Spinal cord (tissue), 10 donors: ENCODE data around the gene PERP. TPM values are rescaled to one million over a fixed set of nuclear protein-coding genes. Genes with fewer than 3 reads are reported as not detected.

Source experiments
- DNase-seq, 6 donors: peaks; one replicate each; pipeline versions ENCODE4 v3.0.0 to v3.0.0-alpha.2; 2013 to 2015; ENCODE audit warnings: low spot score in 6 of 6, low read depth in 4 of 6
- H3K27ac ChIP-seq: one replicate; pipeline ENCODE4 v1.5.1; 2013; ENCODE audit warnings: low read depth, low read length, control low read depth
- H3K27me3 ChIP-seq: one replicate; pipeline ENCODE4 v1.6.1; 2013; ENCODE audit warnings: low read length; ENCODE audit not compliant: control insufficient read depth, insufficient read depth
- H3K36me3 ChIP-seq: one replicate; pipeline ENCODE4 v1.6.1; 2013; ENCODE audit warnings: low read length; ENCODE audit not compliant: control insufficient read depth, insufficient read depth
- H3K4me1 ChIP-seq: one replicate; pipeline ENCODE4 v1.6.1; 2013; ENCODE audit warnings: low read length; ENCODE audit not compliant: control insufficient read depth, insufficient read depth
- H3K4me3 ChIP-seq: one replicate; pipeline ENCODE4 v1.5.1; 2013; ENCODE audit warnings: low read depth, low read length, control low read depth
- H3K9me3 ChIP-seq: one replicate; pipeline ENCODE4 v1.6.1; 2013; ENCODE audit warnings: low read length; ENCODE audit not compliant: control insufficient read depth, insufficient read depth
- WGBS: methylation state at CpG from one replicate; pipeline ENCODE4 v1.1.5; 2013; ENCODE audit warnings: missing lambda C conversion rate; ENCODE audit not compliant: insufficient coverage; 5-methylcytosine and 5-hydroxymethylcytosine counted together
- polyA plus RNA-seq, 2 donors: library from polyadenylated mRNA; unstranded; fragments of 120-200 nt; gene quantifications; one replicate each; pipeline ENCODE4 v1.2.1, GENCODE V29; 2013; ENCODE audit not compliant: insufficient read length in 2 of 2
- total RNA-seq, 2 donors: library from RNA; depleted of rRNA in 1 of 2; stranded (reverse); fragments of 120-200 nt in 1 of 2; fragments of >200 nt in 1 of 2; gene quantifications; one replicate each; pipeline versions ENCODE4 v1.2.3 to v1.2.4, GENCODE V29; 2013 to 2014
- donor health status: healthy.

PERP gene
- total and polyA plus RNA-seq, 4 donors: 4.6 to 10.9 (median 6.5) TPM

DNA sequence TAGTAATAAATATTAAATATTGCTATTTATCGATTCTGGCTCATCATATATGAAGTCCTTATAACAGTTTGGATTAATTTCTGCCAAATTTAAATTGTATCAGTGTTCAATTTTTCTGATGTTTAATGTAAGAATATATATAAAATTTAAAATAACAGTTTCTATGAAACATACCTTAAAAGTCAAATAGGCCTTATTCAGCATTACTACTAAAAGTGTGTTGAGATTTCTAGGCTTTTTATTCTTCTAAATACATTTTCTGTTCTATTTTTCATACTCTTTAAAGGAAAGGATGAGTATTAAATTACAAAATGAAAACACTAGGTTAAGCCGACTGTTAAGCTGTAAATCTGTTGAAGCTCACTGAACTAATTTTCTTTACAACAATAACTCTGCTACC, 13.6 kb downstream of the PERP start:
- no peaks in the 10 kb centered on the region for H3K36me3 ChIP-seq
- no peak for DNase-seq
- WGBS: no CpG with 5 or more reads among the region's 2 CpGs

DNA sequence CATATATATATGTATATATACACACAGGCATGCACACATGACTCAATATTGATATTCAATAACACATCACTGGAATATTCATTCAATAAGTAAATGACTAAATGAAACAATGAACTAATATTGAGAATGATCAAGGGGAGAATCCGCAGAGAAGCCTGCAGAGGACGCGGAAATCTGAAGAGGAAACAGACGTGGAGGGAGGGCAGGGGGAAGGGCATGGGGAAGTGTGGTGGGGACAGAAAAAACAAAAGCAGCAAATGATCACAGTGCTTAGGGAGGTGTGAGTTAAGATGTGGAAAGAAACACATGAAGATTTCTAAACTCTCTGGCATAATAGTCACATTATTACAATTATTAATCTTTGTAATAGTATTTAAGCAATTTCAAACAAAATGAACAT, 14.5 kb downstream of the PERP start:
- H3K9me3 ChIP-seq: no peaks in the 10 kb centered on the region
- 58% methylated on average over 4 of the region's 4 CpGs for WGBS

More for the DNA sequence above, 13.6 kb downstream of the PERP start:
- Histone ChIP-seq H3K4me1 (no peaks in the 10 kb centered on the region), H3K27me3 (no peaks in the 10 kb centered on the region), H3K27ac (no peak overlapping the region), H3K4me3 (no peak overlapping the region), H3K9me3 (no peaks in the 10 kb centered on the region)

GRCh38 chr6:138089325-138089724, 17.9 kb downstream of the PERP start:
- H3K27me3 ChIP-seq: no peaks in the 10 kb centered on the region
- no peaks in the 10 kb centered on the region for H3K9me3 ChIP-seq
- no peaks in the 10 kb centered on the region for H3K36me3 ChIP-seq
- DNase-seq: no peak
- no peaks in the 10 kb centered on the region for H3K4me1 ChIP-seq
- no peak overlapping the region for H3K4me3 ChIP-seq
- no peak overlapping the region for H3K27ac ChIP-seq

More for the DNA sequence above, 14.5 kb downstream of the PERP start:
- H3K27ac ChIP-seq: no peak overlapping the region
- no peaks in the 10 kb centered on the region for H3K36me3 ChIP-seq
- DNase-seq: no peak
- H3K27me3 ChIP-seq: no peaks in the 10 kb centered on the region
- no peaks in the 10 kb centered on the region for H3K4me1 ChIP-seq
- H3K4me3 ChIP-seq: no peak overlapping the region

DNA sequence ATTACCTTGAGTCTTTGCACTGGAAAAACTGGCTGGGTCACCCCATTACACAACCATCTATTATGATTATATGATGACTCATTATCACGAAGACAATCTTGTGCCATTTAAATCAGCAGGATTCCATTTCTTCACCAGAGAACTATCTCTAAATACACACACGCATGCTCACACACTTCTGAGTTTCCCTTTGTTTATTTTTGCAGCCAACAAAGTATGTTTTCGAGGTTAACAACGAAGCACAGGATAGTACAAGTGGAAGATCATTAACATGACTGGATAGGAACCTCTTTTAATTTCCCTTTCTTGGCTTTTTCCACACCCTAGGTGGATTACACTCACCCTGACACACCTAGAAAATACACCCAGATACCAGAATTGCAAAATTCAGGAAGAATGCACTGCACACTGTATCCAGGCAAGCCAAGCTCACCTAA, 18.9 kb downstream of the PERP start:
- no peak for DNase-seq
- Histone ChIP-seq H3K9me3 (no peaks in the 10 kb centered on the region), H3K27ac (no peak overlapping the region), H3K4me3 (no peak overlapping the region), H3K4me1 (no peaks in the 10 kb centered on the region), H3K36me3 (no peaks in the 10 kb centered on the region), H3K27me3 (no peaks in the 10 kb centered on the region)
- WGBS: 50% methylated on average over 3 of the region's 4 CpGs

DNA sequence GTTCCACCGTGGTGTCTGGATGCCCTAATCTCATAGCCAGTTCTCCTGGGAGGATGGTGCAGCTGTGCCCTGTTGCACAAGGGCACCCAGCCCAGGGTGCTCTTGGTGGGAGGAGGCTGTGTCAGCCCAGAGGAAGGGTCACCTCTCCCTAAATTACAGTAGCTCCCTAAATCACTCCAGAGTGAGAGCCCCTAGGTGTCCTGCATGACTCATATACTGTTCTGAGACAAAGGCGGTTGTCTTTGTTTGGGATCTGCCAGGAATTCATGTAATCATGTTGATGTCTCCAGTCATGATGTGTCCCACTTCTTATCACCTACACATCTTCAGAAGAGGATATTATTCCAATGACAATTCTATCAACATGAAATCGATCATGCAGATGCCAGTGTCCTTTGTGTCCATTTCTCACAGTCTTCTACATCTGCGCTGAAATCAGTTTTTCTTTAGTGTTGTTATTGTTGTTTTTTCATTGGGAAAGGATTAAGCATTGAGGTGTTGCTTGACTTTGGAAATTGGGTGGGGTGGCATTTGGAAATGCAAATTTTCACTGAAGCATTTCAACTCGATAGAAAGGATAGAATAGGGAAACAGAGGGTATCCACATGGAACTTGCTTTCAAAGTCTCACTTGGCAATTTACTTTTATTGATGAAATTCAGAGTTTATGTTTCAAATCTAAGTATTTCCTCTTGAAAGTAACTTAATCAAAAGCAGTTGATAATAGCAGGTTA, 19.5 kb downstream of the PERP start:
- H3K27me3 ChIP-seq: no peaks in the 10 kb centered on the region
- DNase-seq: no peak
- no peak overlapping the region for H3K27ac ChIP-seq
- WGBS: 100% methylated on average over 1 of the region's 5 CpGs
- no peaks in the 10 kb centered on the region for H3K4me1 ChIP-seq
- H3K4me3 ChIP-seq: no peak overlapping the region
- no peaks in the 10 kb centered on the region for H3K36me3 ChIP-seq
- H3K9me3 ChIP-seq: no peaks in the 10 kb centered on the region

DNA sequence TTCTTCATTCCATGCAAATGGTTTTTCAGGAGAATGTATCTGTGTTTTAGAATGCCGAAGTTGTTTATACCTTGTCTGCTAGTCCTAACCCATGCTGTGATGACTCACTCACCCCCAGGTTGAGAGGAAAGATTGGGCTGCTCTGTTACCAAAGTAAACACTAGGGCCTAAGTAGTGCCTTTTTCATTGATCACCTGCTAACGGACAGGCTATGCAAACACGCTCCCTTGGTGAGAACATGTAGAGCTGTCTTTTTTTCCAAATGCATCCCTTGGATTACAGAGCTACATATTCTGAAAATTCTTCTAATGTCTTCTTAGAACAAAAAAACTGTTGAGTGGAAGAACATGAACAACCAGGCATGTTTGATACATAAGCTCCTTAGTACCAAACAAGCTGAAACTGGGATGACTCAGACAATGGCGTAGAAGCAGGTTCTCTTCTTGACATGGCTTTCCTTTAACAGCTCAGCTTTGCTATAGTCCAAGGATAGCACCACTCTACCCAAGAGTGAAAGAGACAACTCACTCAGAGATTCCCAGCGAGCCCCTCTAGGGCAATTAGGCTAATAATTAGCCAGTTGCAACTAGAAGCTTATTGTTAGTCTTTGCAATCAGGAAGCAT, 20.5 kb downstream of the PERP start:
- Histone ChIP-seq H3K27me3 (no peaks in the 10 kb centered on the region), H3K4me1 (no peaks in the 10 kb centered on the region), H3K4me3 (no peak overlapping the region), H3K36me3 (no peaks in the 10 kb centered on the region), H3K27ac (no peak overlapping the region), H3K9me3 (no peaks in the 10 kb centered on the region)
- WGBS: 44% methylated on average over 1 of the region's 5 CpGs
- peak in 1 of 6 donors; percentile 12 for DNase-seq

DNA sequence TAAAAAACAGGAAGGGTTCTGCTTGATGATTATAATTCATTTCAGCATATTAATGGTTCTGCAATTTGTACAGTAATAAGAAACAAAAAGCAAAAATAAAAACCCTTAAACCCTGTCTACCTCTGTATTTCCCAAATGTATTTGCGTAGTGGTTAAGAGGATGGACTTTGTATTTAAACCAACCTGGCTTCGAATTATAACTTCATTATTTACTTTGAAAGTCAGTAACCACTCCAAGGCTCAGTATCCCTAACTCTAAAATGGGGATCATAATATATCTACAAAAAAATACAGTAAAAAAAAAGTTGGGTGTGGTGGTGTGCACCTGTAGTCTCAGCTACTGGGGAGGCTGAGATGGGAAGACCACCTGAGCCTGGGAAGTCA, 21.4 kb downstream of the PERP start:
- no peaks in the 10 kb centered on the region for H3K4me1 ChIP-seq
- H3K9me3 ChIP-seq: no peaks in the 10 kb centered on the region
- no CpG with 5 or more reads among the region's 2 CpGs for WGBS
- H3K4me3 ChIP-seq: no peak overlapping the region
- no peak for DNase-seq
- no peak overlapping the region for H3K27ac ChIP-seq
- H3K27me3 ChIP-seq: no peaks in the 10 kb centered on the region
- H3K36me3 ChIP-seq: no peaks in the 10 kb centered on the region

- peak in 1 of 6 donors; percentile 32 for DNase-seq
- no peak overlapping the region for H3K4me3 ChIP-seq
- peaks cover 4% of the 10 kb centered on the region for H3K9me3 ChIP-seq
- no peak overlapping the region for H3K27ac ChIP-seq
- WGBS: 78% methylated on average over 8 of the region's 10 CpGs
- no peaks in the 10 kb centered on the region for H3K36me3 ChIP-seq
- no peaks in the 10 kb centered on the region for H3K4me1 ChIP-seq
- no peaks in the 10 kb centered on the region for H3K27me3 ChIP-seq
Observed at GRCh38 chr6:138084904-138085838, 22.0 kb downstream of the PERP start.

- H3K27ac ChIP-seq: no peak overlapping the region
- no peak overlapping the region for H3K4me3 ChIP-seq
- 94% methylated on average over 9 of the region's 12 CpGs for WGBS
- no peak for DNase-seq
- H3K9me3 ChIP-seq: peaks cover 4% of the 10 kb centered on the region
- H3K27me3 ChIP-seq: no peaks in the 10 kb centered on the region
- no peaks in the 10 kb centered on the region for H3K36me3 ChIP-seq
- no peaks in the 10 kb centered on the region for H3K4me1 ChIP-seq
Observed at GRCh38 chr6:138082232-138082631, 25.0 kb downstream of the PERP start.
